Astrocyte (in vitro differentiated cells and primary cell): Measurements from ENCODE around the gene USP11. TPM values are rescaled to one million over a fixed set of nuclear protein-coding genes. Genes with fewer than 3 reads are reported as not detected.

Experiments
- DNase-seq: peaks from one replicate; pipeline ENCODE4 v3.0.0-alpha.2; 2010; ENCODE audit warnings: low read depth
- FAIRE-seq: peaks from 2 replicates; lab custom pipeline; 2011; peaks lifted over from hg19 to GRCh38; lab: Jason Lieb, UNC
- H2AFZ ChIP-seq: 2 replicates; pipeline ENCODE4 v1.6.0; 2012; ENCODE audit warnings: low read depth, low read length, inconsistent platforms
- H3K27ac ChIP-seq: 2 replicates; pipeline ENCODE4 v1.5.1; 2011; ENCODE audit warnings: low read depth, low read length, inconsistent platforms
- H3K27me3 ChIP-seq: 2 replicates; pipeline ENCODE4 v1.6.0; 2011; ENCODE audit warnings: low read length, inconsistent platforms; ENCODE audit not compliant: insufficient read depth
- H3K36me3 ChIP-seq: 2 replicates; pipeline ENCODE4 v1.5.1; 2011; ENCODE audit warnings: low read length, inconsistent platforms; ENCODE audit not compliant: insufficient read depth
- H3K4me1 ChIP-seq: 2 replicates; pipeline ENCODE4 v1.5.1; 2011; ENCODE audit warnings: low read length, inconsistent platforms; ENCODE audit not compliant: insufficient read depth
- H3K4me2 ChIP-seq: 2 replicates; pipeline ENCODE4 v1.6.0; 2012; ENCODE audit warnings: low read length, inconsistent platforms
- H3K4me3 ChIP-seq: 2 replicates; pipeline ENCODE4 v1.5.1; 2011; ENCODE audit warnings: low read depth, mild to moderate bottlenecking, low read length, inconsistent platforms; ENCODE audit not compliant: insufficient read depth
- H3K79me2 ChIP-seq: 2 replicates; pipeline ENCODE4 v1.6.0; 2012; ENCODE audit warnings: mild to moderate bottlenecking, low read length, inconsistent platforms; ENCODE audit not compliant: insufficient read depth
- H3K9ac ChIP-seq: 2 replicates; pipeline ENCODE4 v1.6.0; 2012; ENCODE audit warnings: mild to moderate bottlenecking, low read length, inconsistent platforms
- H3K9me3 ChIP-seq: 2 replicates; pipeline ENCODE4 v1.5.1; 2012; ENCODE audit warnings: low read depth, mild to moderate bottlenecking, low read length, inconsistent platforms; ENCODE audit not compliant: insufficient read depth
- H4K20me1 ChIP-seq: 2 replicates; pipeline ENCODE4 v1.6.0; 2012; ENCODE audit warnings: low read length, inconsistent platforms; ENCODE audit not compliant: insufficient read depth
- H3K27ac Mint-ChIP-seq: one replicate; pipeline ENCODE4 v1.8.0; 2021; ENCODE audit warnings: mild to moderate bottlenecking, mixed read lengths; ENCODE audit not compliant: unreplicated experiment
- H3K27me3 Mint-ChIP-seq: one replicate; pipeline ENCODE4 v1.8.0; 2021; ENCODE audit warnings: low read depth, mixed read lengths; ENCODE audit not compliant: unreplicated experiment
- H3K36me3 Mint-ChIP-seq: one replicate; pipeline ENCODE4 v1.8.0; 2021; ENCODE audit warnings: low read depth, mixed read lengths; ENCODE audit not compliant: unreplicated experiment
- H3K4me1 Mint-ChIP-seq: one replicate; pipeline ENCODE4 v1.8.0; 2021; ENCODE audit warnings: low read depth, mixed read lengths; ENCODE audit not compliant: unreplicated experiment
- H3K4me3 Mint-ChIP-seq: one replicate; pipeline ENCODE4 v1.8.0; 2021; ENCODE audit warnings: mild to moderate bottlenecking, moderate library complexity, mixed read lengths; ENCODE audit not compliant: unreplicated experiment
- H3K9me3 Mint-ChIP-seq: one replicate; pipeline ENCODE4 v1.8.0; 2021; ENCODE audit warnings: mild to moderate bottlenecking, mixed read lengths; ENCODE audit not compliant: unreplicated experiment
- CTCF ChIP-seq: IDR thresholded peaks from 2 replicates; pipeline ENCODE4 v1.5.1; 2011; ENCODE audit warnings: low read depth, mild to moderate bottlenecking, inconsistent platforms, low read length, moderate library complexity; ENCODE audit not compliant: insufficient read depth
- EZH2 ChIP-seq: IDR thresholded peaks from 2 replicates; pipeline ENCODE4 v1.6.1; 2012; ENCODE audit warnings: mild to moderate bottlenecking, low read length, inconsistent platforms; ENCODE audit not compliant: insufficient read depth
- total RNA-seq: library from RNA; stranded (reverse); gene quantifications from 2 replicates; pipeline ENCODE4 v1.2.1, GENCODE V29; 2021

Gene USP11
- total RNA-seq, 1 donor from 2014 or later, result 75.7 TPM

- no peak for TF ChIP-seq EZH2
- no peak for TF ChIP-seq CTCF
- Histone ChIP-seq H3K27me3 (no peaks in the 10 kb centered on the region), H3K36me3 (peaks cover 13% of the 10 kb centered on the region), H2AFZ (no peak overlapping the region), H4K20me1 (peaks cover 59% of the 10 kb centered on the region), H3K9ac (peak overlapping the region; percentile 79), H3K4me2 (peak overlapping the region; percentile 81), H3K4me1 (peaks cover 22% of the 10 kb centered on the region), H3K79me2 (peaks cover 33% of the 10 kb centered on the region), H3K9me3 (no peaks in the 10 kb centered on the region), H3K27ac (peak overlapping the region; percentile 89), H3K4me3 (no peak overlapping the region)
- peak overlapping the region; percentile 74 for H3K27ac Mint-ChIP-seq
- no peaks in the 10 kb centered on the region for H3K27me3 Mint-ChIP-seq
- FAIRE-seq (no peak), DNase-seq (no peak)
- peaks cover 29% of the 10 kb centered on the region for H3K4me1 Mint-ChIP-seq
- H3K36me3 Mint-ChIP-seq, result peaks cover 16% of the 10 kb centered on the region
- H3K4me3 Mint-ChIP-seq, result peak overlapping the region; percentile 90
- peaks cover 3% of the 10 kb centered on the region for H3K9me3 Mint-ChIP-seq
Measured at GRCh38 chrX:47216393-47216925, 16.4 kb upstream of the USP11 start.

- Histone ChIP-seq H3K27ac (peak overlapping the region; percentile 89), H4K20me1 (peaks cover 60% of the 10 kb centered on the region), H3K4me3 (no peak overlapping the region), H2AFZ (no peak overlapping the region), H3K4me1 (peaks cover 22% of the 10 kb centered on the region), H3K79me2 (peaks cover 41% of the 10 kb centered on the region), H3K9me3 (no peaks in the 10 kb centered on the region), H3K36me3 (peaks cover 13% of the 10 kb centered on the region), H3K4me2 (peak overlapping the region; percentile 81), H3K9ac (peak overlapping the region; percentile 79), H3K27me3 (no peaks in the 10 kb centered on the region)
- Mint-ChIP-seq H3K36me3 (peaks cover 16% of the 10 kb centered on the region), H3K4me3 (peak overlapping the region; percentile 90), H3K9me3 (peaks cover 3% of the 10 kb centered on the region), H3K27me3 (no peaks in the 10 kb centered on the region), H3K27ac (peak overlapping the region; percentile 91), H3K4me1 (peaks cover 29% of the 10 kb centered on the region)
- TF ChIP-seq CTCF (no peak), EZH2 (no peak)
- FAIRE-seq, result peak; percentile 55
- DNase-seq, result peak; percentile 59
Measured at GRCh38 chrX:47217121-47217851, 15.5 kb upstream of the USP11 start.

GRCh38 chrX:47217852-47218279 is 14.9 kb upstream of the USP11 start:
- H4K20me1 ChIP-seq, result peaks cover 61% of the 10 kb centered on the region
- H2AFZ ChIP-seq, result peak overlapping the region; percentile 78
- peak overlapping the region; percentile 75 for H3K4me3 ChIP-seq
- H3K4me1 ChIP-seq, result peaks cover 22% of the 10 kb centered on the region
- H3K9me3 Mint-ChIP-seq, result peaks cover 3% of the 10 kb centered on the region
- FAIRE-seq (peak; percentile 89), DNase-seq (peak; percentile 97)
- H3K79me2 ChIP-seq, result peaks cover 42% of the 10 kb centered on the region
- H3K9ac ChIP-seq, result peak overlapping the region; percentile 99
- H3K4me1 Mint-ChIP-seq, result peaks cover 29% of the 10 kb centered on the region
- no peak for TF ChIP-seq EZH2
- TF ChIP-seq CTCF, result no peak
- peak overlapping the region; percentile 90 for H3K4me3 Mint-ChIP-seq
- H3K9me3 ChIP-seq, result no peaks in the 10 kb centered on the region
- peak overlapping the region; percentile 90 for H3K4me2 ChIP-seq
- H3K27me3 ChIP-seq, result no peaks in the 10 kb centered on the region
- H3K27me3 Mint-ChIP-seq, result no peaks in the 10 kb centered on the region
- peaks cover 16% of the 10 kb centered on the region for H3K36me3 Mint-ChIP-seq
- peak overlapping the region; percentile 96 for H3K27ac Mint-ChIP-seq
- H3K36me3 ChIP-seq, result peaks cover 11% of the 10 kb centered on the region
- H3K27ac ChIP-seq, result peak overlapping the region; percentile 99
